H9 (cell line): Measurements from ENCODE around the gene HSDL2. TPM values are rescaled to one million over a fixed set of nuclear protein-coding genes. Genes with fewer than 3 reads are reported as not detected.

ENCODE experiments used
- DNase-seq: peaks from one replicate; pipeline ENCODE4 v3.0.0-alpha.2; 2017
- H2AFZ ChIP-seq: one replicate; pipeline ENCODE4 v1.6.1; 2013; ENCODE audit warnings: mild to moderate bottlenecking, low read length, control low read depth, moderate library complexity
- H2AK5ac ChIP-seq: 2 replicates; pipeline ENCODE4 v1.6.1; 2013; ENCODE audit warnings: low read length, control low read depth, mixed read lengths; ENCODE audit not compliant: insufficient read length
- H2BK120ac ChIP-seq: one replicate; pipeline ENCODE4 v1.6.1; 2013; ENCODE audit warnings: low read depth, mild to moderate bottlenecking, low read length, control low read depth, inconsistent platforms; ENCODE audit not compliant: poor library complexity, severe bottlenecking
- H2BK12ac ChIP-seq: 2 replicates; pipeline ENCODE4 v1.6.1; 2013; ENCODE audit warnings: low read length, control low read depth, mixed read lengths, low read depth; ENCODE audit not compliant: insufficient read length
- H2BK15ac ChIP-seq: 2 replicates; pipeline ENCODE4 v1.6.1; 2013; ENCODE audit warnings: low read depth, low read length, control low read depth
- H2BK20ac ChIP-seq: one replicate; pipeline ENCODE4 v1.6.1; 2013; ENCODE audit warnings: low read depth, mild to moderate bottlenecking, low read length, control low read depth, inconsistent platforms; ENCODE audit not compliant: poor library complexity, severe bottlenecking
- H2BK5ac ChIP-seq: 2 replicates; pipeline ENCODE4 v1.6.1; 2013; ENCODE audit warnings: low read length, control low read depth, mixed read lengths; ENCODE audit not compliant: insufficient read length
- H3K14ac ChIP-seq: 2 replicates; pipeline ENCODE4 v1.6.1; 2013; ENCODE audit warnings: low read length, control low read depth; ENCODE audit not compliant: insufficient read depth
- H3K18ac ChIP-seq: 2 replicates; pipeline ENCODE4 v1.6.1; 2013; ENCODE audit warnings: low read depth, mild to moderate bottlenecking, mixed read lengths, low read length, control low read depth; ENCODE audit not compliant: insufficient read length
- H3K23ac ChIP-seq: 2 replicates; pipeline ENCODE4 v1.6.1; 2013; ENCODE audit warnings: low read length, control low read depth, mixed read lengths, low read depth; ENCODE audit not compliant: insufficient read length
- H3K23me2 ChIP-seq: 2 replicates; pipeline ENCODE4 v1.6.1; 2013; ENCODE audit warnings: low read depth, mild to moderate bottlenecking, mixed read lengths, low read length, control low read depth; ENCODE audit not compliant: insufficient read length, poor library complexity, severe bottlenecking
- H3K27ac ChIP-seq: 2 replicates; pipeline ENCODE4 v1.5.1; 2013; ENCODE audit warnings: low read length, control low read depth, mixed read lengths, low read depth; ENCODE audit not compliant: insufficient read length
- H3K27me3 ChIP-seq: 2 replicates; pipeline ENCODE4 v1.6.1; 2013; ENCODE audit warnings: low read length, control low read depth, inconsistent platforms; ENCODE audit not compliant: insufficient read depth
- H3K4ac ChIP-seq: 2 replicates; pipeline ENCODE4 v1.6.1; 2013; ENCODE audit warnings: low read depth, mild to moderate bottlenecking, control low read depth, inconsistent platforms, low read length, moderate library complexity
- H3K4me1 ChIP-seq: 2 replicates; pipeline ENCODE4 v1.6.1; 2013; ENCODE audit warnings: low read length, control low read depth, inconsistent platforms; ENCODE audit not compliant: insufficient read depth
- H3K4me2 ChIP-seq: 2 replicates; pipeline ENCODE4 v1.6.1; 2013; ENCODE audit warnings: low read length, control low read depth, mixed read lengths; ENCODE audit not compliant: insufficient read length, insufficient read depth
- H3K56ac ChIP-seq: 2 replicates; pipeline ENCODE4 v1.6.1; 2013; ENCODE audit warnings: low read depth, mild to moderate bottlenecking, mixed read lengths, low read length, control low read depth; ENCODE audit not compliant: insufficient read length
- H3K79me1 ChIP-seq: 2 replicates; pipeline ENCODE4 v1.6.1; 2013; ENCODE audit warnings: low read depth, mild to moderate bottlenecking, moderate library complexity, low read length, control low read depth, inconsistent platforms; ENCODE audit not compliant: insufficient read depth, poor library complexity, severe bottlenecking
- H3K79me2 ChIP-seq: 2 replicates; pipeline ENCODE4 v1.6.1; 2013; ENCODE audit warnings: low read length, control low read depth, inconsistent platforms; ENCODE audit not compliant: insufficient read depth
- H3K9ac ChIP-seq: 2 replicates; pipeline ENCODE4 v1.6.1; 2013; ENCODE audit warnings: low read length, control low read depth, mixed read lengths; ENCODE audit not compliant: insufficient read length; ENCODE audit errors: extremely low read depth
- H3K9me3 ChIP-seq: one replicate; pipeline ENCODE4 v1.6.1; 2013; ENCODE audit warnings: low read depth, low read length, inconsistent platforms; ENCODE audit not compliant: control insufficient read depth
- H3T11ph ChIP-seq: one replicate; pipeline ENCODE4 v1.6.1; 2013; ENCODE audit warnings: mild to moderate bottlenecking, low read length, control low read depth, inconsistent platforms
- H4K20me1 ChIP-seq: one replicate; pipeline ENCODE4 v1.6.1; 2013; ENCODE audit not compliant: control insufficient read depth, insufficient read length, insufficient read depth
- H4K5ac ChIP-seq: 2 replicates; pipeline ENCODE4 v1.6.1; 2013; ENCODE audit warnings: low read depth, mild to moderate bottlenecking, mixed read lengths, low read length, control low read depth; ENCODE audit not compliant: insufficient read length
- H4K8ac ChIP-seq: replicated peaks from 2 replicates; pipeline ENCODE4 v1.6.1; 2013; ENCODE audit warnings: low read length, control low read depth, mixed read lengths, low read depth; ENCODE audit not compliant: insufficient read length
- H4K91ac ChIP-seq: 2 replicates; pipeline ENCODE4 v1.6.1; 2013; ENCODE audit warnings: low read depth, mild to moderate bottlenecking, moderate library complexity, mixed read lengths, low read length, control low read depth; ENCODE audit not compliant: insufficient read length
- H3K27ac Mint-ChIP-seq, 3 experiments: 2 replicates in 2 of 3; 3 replicates in 1 of 3; pipeline ENCODE4 v1.8.0; 2020 to 2021; ENCODE audit warnings: mixed read lengths in 3 of 3, mild to moderate bottlenecking in 1 of 3, moderate library complexity in 1 of 3
- H3K27me3 Mint-ChIP-seq: 2 replicates; pipeline ENCODE4 v1.8.0; 2021; ENCODE audit warnings: low read depth, mild to moderate bottlenecking, moderate library complexity, mixed read lengths
- H3K36me3 Mint-ChIP-seq, 3 experiments: 2 replicates in 2 of 3; 3 replicates in 1 of 3; pipeline ENCODE4 v1.8.0; 2020 to 2021; ENCODE audit warnings: low read depth in 3 of 3, mixed read lengths in 3 of 3; ENCODE audit not compliant: insufficient read depth in 1 of 3
- H3K4me1 Mint-ChIP-seq, 2 experiments: 2 replicates each; pipeline ENCODE4 v1.8.0; 2020; ENCODE audit warnings: mixed read lengths in 2 of 2
- H3K4me3 Mint-ChIP-seq, 2 experiments: 2 replicates in 1 of 2; 3 replicates in 1 of 2; pipeline ENCODE4 v1.8.0; 2020 to 2021; ENCODE audit warnings: mild to moderate bottlenecking in 2 of 2, mixed read lengths in 2 of 2, moderate library complexity in 1 of 2
- H3K9me3 Mint-ChIP-seq, 2 experiments: 2 replicates in 1 of 2; 3 replicates in 1 of 2; pipeline ENCODE4 v1.8.0; 2020; ENCODE audit warnings: mild to moderate bottlenecking in 2 of 2, mixed read lengths in 2 of 2, moderate library complexity in 1 of 2
- CTCF ChIP-seq: fragments of 200-600 bp; sonication (generic); conservative IDR thresholded peaks from 3 replicates; pipeline ENCODE4 v1.8.0; 2021; ENCODE audit warnings: antibody characterized with exemption, mild to moderate bottlenecking
- WGBS: extraction: QIAGEN DNeasy Blood & Tissue Kit; methylation state at CpG from one replicate; pipeline ENCODE4 v1.1.7; 2013; ENCODE audit warnings: missing lambda C conversion rate, low lambda C conversion rate, mixed read lengths; ENCODE audit not compliant: insufficient read length; ENCODE audit errors: extremely low coverage; 5-methylcytosine and 5-hydroxymethylcytosine counted together
- total RNA-seq: library from RNA; stranded (reverse); gene quantifications from 2 replicates; pipeline ENCODE4 v1.2.1, GENCODE V29; 2021

Gene HSDL2
- total RNA-seq, 1 experiment from 2014 or later = 16.6 TPM

- Histone ChIP-seq H2BK12ac (no peak overlapping the region), H3K18ac (no peak overlapping the region), H2BK120ac (no peak overlapping the region), H4K8ac (no peak overlapping the region), H4K20me1 (no peaks in the 10 kb centered on the region), H3K27ac (no peak overlapping the region), H3K4me2 (no peak overlapping the region), H3K14ac (no peak overlapping the region), H3K23me2 (peaks cover 3% of the 10 kb centered on the region), H3K27me3 (no peaks in the 10 kb centered on the region), H3K9me3 (no peaks in the 10 kb centered on the region), H2AK5ac (no peak overlapping the region), H3K56ac (no peak overlapping the region), H3K9ac (no peak overlapping the region), H2BK20ac (no peak overlapping the region), H3T11ph (no peak overlapping the region), H3K79me2 (peaks cover 8% of the 10 kb centered on the region; the same call in 1 of the 2 replicates), H2AFZ (no peak overlapping the region), H2BK15ac (no peak overlapping the region), H4K5ac (no peak overlapping the region), H2BK5ac (no peak overlapping the region), H3K4me1 (no peaks in the 10 kb centered on the region; the same call in 1 of the 2 replicates), H3K79me1 (no peaks in the 10 kb centered on the region), H3K4ac (no peak overlapping the region), H3K23ac (no peak overlapping the region), H4K91ac (no peak overlapping the region)
- H3K4me1 Mint-ChIP-seq = peaks cover 23 to 27% of the 10 kb centered on the region in 2 experiments
- no peak for DNase-seq
- peaks cover 0 to 7% (median 0%) of the 10 kb centered on the region in 3 experiments; a peak in 3 of 7 replicates for H3K36me3 Mint-ChIP-seq
- TF ChIP-seq CTCF = no peak
- no peaks in the 10 kb centered on the region for H3K27me3 Mint-ChIP-seq
- no peaks in the 10 kb centered on the region; a peak in 1 of 5 replicates for H3K9me3 Mint-ChIP-seq
- no CpG with 5 or more reads among the region's 2 CpGs for WGBS
- no peak overlapping the region for H3K4me3 Mint-ChIP-seq
- no peak overlapping the region for H3K27ac Mint-ChIP-seq
Measured at GRCh38 chr9:112484607-112485006, 104.7 kb downstream of the HSDL2 start.
